Ascending aorta (tissue), 2 donors: ENCODE data around the gene TMPRSS11D. TPM values are rescaled to one million over a fixed set of nuclear protein-coding genes. Genes with fewer than 3 reads are reported as not detected.

Experiments
- DNase-seq, 2 donors: peaks; one replicate each; pipeline ENCODE4 v3.0.0-alpha.2; 2019; ENCODE audit warnings: low spot score in 2 of 2
- H3K27ac ChIP-seq, 2 donors: fragments of 200-600 bp; sonication (generic); one replicate each; pipeline ENCODE4 v1.5.1; 2016 to 2017; ENCODE audit warnings: mild to moderate bottlenecking in 1 of 2
- H3K27me3 ChIP-seq: fragments of 200-600 bp; sonication (generic); one replicate; pipeline ENCODE4 v1.5.1; 2017
- H3K36me3 ChIP-seq, 2 donors: fragments of 200-600 bp; sonication (generic); one replicate each; pipeline ENCODE4 v1.5.1; 2016
- H3K4me1 ChIP-seq, 2 donors: fragments of 200-600 bp; sonication (generic); one replicate each; pipeline ENCODE4 v1.5.1; 2016 to 2017; ENCODE audit warnings: mild to moderate bottlenecking in 1 of 2
- H3K4me3 ChIP-seq, 2 donors: fragments of 200-600 bp; sonication (generic); one replicate each; pipeline ENCODE4 v1.5.1; 2016 to 2017; ENCODE audit warnings: mild to moderate bottlenecking in 1 of 2
- H3K9me3 ChIP-seq, 2 donors: fragments of 200-600 bp; sonication (generic); one replicate each; pipeline ENCODE4 v1.5.1; 2016
- CTCF ChIP-seq, 3 experiments: fragments of 200-600 bp in 2 of 3; fragments of 450-650 bp in 1 of 3; sonication (generic) in 2 of 3; IDR thresholded peaks; one replicate each; pipeline ENCODE4 v1.5.1; 2016 to 2019; ENCODE audit warnings: antibody characterized with exemption in 3 of 3, mild to moderate bottlenecking in 1 of 3, moderate library complexity in 1 of 3
- intact Hi-C: fragments of 100-400 bp; cut with DNase I; formaldehyde crosslinking; loops from one replicate; pipeline ENCODE4 v1.15.1; 2023
- total RNA-seq: library from RNA; depleted of rRNA; stranded (reverse); fragments of >200 nt; gene quantifications from one replicate; pipeline ENCODE4 v1.1.0, GENCODE V29; 2016

TMPRSS11D gene
- total RNA-seq, 1 donor from 2014 or later, result not detected

GRCh38 chr4:67911638-67912037, 27.8 kb upstream of the TMPRSS11D start:
- Histone ChIP-seq H3K4me1 (no peaks in the 10 kb centered on the region), H3K36me3 (no peaks in the 10 kb centered on the region), H3K27me3 (no peaks in the 10 kb centered on the region), H3K9me3 (no peaks in the 10 kb centered on the region), H3K27ac (no peak overlapping the region), H3K4me3 (no peak overlapping the region)
- DNase-seq, result no peak
- TF ChIP-seq CTCF (IDR thresholded peaks at IDR 0.05), result no peak
- intact Hi-C loops, result no loop called here

DNA sequence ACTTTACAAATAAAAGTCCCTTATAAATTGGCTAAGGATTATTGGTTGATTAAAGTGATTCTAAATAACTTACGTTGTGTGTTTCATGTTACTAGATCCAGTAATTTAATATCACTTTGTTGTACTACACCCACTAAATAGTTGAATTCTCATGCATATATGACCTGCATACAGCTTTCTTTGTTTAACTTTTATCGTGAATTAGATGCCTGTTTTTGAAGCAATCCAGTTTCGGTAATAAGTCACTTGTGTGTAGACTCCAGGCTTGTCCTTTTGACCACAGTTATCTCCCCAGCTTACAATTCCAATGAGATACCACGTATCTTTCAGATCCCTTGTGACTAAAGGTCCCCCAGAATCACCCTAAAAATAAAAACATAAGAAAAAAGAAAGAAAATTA, 27.3 kb upstream of the TMPRSS11D start:
- Histone ChIP-seq H3K27ac (no peak overlapping the region), H3K36me3 (no peaks in the 10 kb centered on the region), H3K9me3 (no peaks in the 10 kb centered on the region), H3K4me3 (no peak overlapping the region), H3K27me3 (no peaks in the 10 kb centered on the region), H3K4me1 (no peaks in the 10 kb centered on the region)
- no peak for DNase-seq
- intact Hi-C loops, result no loop called here
- no peak for TF ChIP-seq CTCF (IDR thresholded peaks at IDR 0.05)

DNA sequence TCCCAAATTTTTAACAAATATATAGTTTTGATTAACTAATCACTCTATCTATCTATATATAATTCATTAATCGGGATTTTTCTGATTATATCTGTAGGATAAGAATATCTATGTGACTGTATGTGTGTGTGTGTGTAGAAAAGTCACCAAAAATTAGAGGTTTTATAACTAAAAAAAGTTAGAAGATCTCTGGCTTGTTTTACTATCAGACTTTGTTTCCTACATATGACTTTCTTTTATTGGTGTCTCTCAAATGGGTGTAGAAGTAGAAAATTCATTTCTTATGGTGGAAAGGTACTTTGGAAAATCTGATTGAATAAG, 26.7 kb upstream of the TMPRSS11D start:
- Histone ChIP-seq H3K4me1 (no peaks in the 10 kb centered on the region), H3K27me3 (no peaks in the 10 kb centered on the region), H3K9me3 (no peaks in the 10 kb centered on the region), H3K36me3 (no peaks in the 10 kb centered on the region), H3K27ac (no peak overlapping the region), H3K4me3 (no peak overlapping the region)
- no peak for TF ChIP-seq CTCF (IDR thresholded peaks at IDR 0.05)
- DNase-seq, result no peak
- intact Hi-C loops, result no loop called here

- intact Hi-C loops, result no loop called here
- H3K4me1 ChIP-seq, result no peaks in the 10 kb centered on the region
- no peaks in the 10 kb centered on the region for H3K36me3 ChIP-seq
- H3K27ac ChIP-seq, result no peak overlapping the region
- H3K9me3 ChIP-seq, result no peaks in the 10 kb centered on the region
- no peak for DNase-seq
- no peak overlapping the region for H3K4me3 ChIP-seq
- no peaks in the 10 kb centered on the region for H3K27me3 ChIP-seq
- peak in 2 of 3 experiments; percentile 12 to 24 for TF ChIP-seq CTCF (IDR thresholded peaks at IDR 0.05)
Measured at GRCh38 chr4:67909905-67910584, 26.2 kb upstream of the TMPRSS11D start.

DNA sequence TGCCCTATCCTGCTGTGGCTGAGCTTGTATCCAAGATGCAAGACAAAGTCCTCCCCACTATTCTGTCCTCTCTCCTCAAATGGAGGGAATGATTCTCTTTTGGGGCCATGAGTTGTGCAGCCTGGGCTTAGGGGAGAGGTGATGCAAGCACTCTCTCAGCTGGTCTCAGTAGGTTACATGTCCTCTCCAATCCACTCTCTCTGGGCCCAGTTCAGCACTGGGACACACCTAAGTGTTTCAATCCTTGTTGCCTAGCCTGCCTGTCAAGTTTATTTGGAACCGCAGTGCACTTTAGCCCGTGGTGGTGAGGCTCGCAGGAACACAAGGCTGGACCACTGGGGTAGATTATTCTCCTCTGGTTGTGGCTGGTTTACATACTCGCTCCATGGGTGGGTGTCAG, 23.8 kb upstream of the TMPRSS11D start:
- H3K27ac ChIP-seq, result no peak overlapping the region
- no peak overlapping the region for H3K4me3 ChIP-seq
- H3K27me3 ChIP-seq, result no peaks in the 10 kb centered on the region
- intact Hi-C loops, result no loop called here
- no peaks in the 10 kb centered on the region for H3K9me3 ChIP-seq
- no peaks in the 10 kb centered on the region for H3K4me1 ChIP-seq
- H3K36me3 ChIP-seq, result no peaks in the 10 kb centered on the region
- TF ChIP-seq CTCF (IDR thresholded peaks at IDR 0.05), result no peak
- DNase-seq, result no peak

DNA sequence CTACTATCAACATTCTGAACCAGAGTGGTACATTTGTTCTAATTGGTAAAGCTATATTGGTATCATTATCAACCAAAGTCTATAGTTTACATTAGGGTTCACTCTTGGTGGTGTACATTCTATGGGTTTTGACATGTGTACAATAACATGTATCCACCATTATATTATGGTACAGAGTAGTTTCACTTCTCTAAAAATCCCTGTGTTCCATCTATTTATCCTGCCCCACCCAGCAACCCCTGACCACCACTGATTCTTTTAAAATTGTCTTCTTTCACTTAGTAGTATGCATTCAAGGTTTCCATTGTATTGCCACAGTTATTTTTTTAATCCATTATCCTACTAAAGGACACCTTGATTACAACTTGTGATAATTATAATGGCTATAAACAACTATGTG, 15.3 kb upstream of the TMPRSS11D start:
- Histone ChIP-seq H3K27ac (no peak overlapping the region), H3K36me3 (no peaks in the 10 kb centered on the region), H3K9me3 (no peaks in the 10 kb centered on the region), H3K4me1 (no peaks in the 10 kb centered on the region), H3K4me3 (no peak overlapping the region), H3K27me3 (no peaks in the 10 kb centered on the region)
- no peak for TF ChIP-seq CTCF (IDR thresholded peaks at IDR 0.05)
- no peak for DNase-seq
- intact Hi-C loops, result no loop called here
